Hematopoietic multipotent progenitor cell treated with erythropoietin and hydrocortisone succinate and interleukin-3 and kit ligand, for 15 days (in vitro differentiated cells): ENCODE measurements around the gene SORCS3.

ENCODE experiments used
- DNase-seq: peaks from one replicate; pipeline ENCODE4 v3.0.0-alpha.2; 2015; ENCODE audit warnings: low spot score

The SORCS3 gene

DNA sequence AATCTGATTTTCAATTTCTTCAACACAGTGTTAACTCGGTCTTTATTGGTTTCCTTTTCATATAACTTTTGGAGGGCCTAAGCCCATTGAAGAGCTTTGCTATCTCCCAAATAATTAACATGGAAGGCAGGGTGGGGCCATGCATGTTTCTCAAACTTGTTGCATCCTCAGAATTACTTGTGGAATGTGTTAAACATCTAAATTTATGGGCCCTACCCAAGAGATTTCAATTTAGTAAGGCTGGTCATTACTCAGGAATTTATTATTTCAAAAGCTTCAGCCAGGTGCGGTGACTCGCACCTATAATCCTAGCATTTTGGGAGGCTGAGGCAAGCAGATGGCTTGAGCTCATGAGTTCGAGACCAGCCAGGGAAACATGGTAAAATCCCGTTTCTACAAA lies 208.9 kb downstream of the SORCS3 start:
- DNase-seq, result no peak

DNA sequence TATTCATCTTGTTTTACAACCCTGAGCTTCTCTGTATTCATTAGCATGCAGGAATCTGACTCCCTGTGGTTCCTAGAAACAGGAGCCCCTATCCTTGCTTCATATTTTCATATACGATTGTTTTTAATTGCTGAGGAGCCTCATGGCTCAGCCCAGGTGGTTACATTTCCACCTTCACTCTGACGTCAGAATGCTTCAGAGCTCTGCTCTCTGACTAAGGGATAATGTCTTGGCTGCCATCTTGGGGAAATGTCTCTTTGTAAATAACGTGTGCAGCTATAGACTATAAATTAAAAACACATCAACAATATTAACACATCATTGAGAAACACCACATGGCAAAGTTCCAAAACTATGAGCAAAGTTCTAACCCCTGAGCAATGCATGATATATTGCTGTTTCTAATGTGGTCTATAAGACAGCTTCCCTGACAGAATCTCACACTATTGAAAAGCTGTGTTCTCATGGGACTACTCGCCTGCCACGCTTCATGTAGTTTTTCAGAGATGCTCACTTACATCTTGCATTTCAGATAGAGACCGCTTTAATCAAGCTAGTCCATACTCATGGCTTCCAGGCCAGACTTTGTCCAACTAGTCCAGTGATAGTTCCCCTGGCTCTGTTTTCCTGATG lies 227.0 kb downstream of the SORCS3 start:
- no peak for DNase-seq

DNA sequence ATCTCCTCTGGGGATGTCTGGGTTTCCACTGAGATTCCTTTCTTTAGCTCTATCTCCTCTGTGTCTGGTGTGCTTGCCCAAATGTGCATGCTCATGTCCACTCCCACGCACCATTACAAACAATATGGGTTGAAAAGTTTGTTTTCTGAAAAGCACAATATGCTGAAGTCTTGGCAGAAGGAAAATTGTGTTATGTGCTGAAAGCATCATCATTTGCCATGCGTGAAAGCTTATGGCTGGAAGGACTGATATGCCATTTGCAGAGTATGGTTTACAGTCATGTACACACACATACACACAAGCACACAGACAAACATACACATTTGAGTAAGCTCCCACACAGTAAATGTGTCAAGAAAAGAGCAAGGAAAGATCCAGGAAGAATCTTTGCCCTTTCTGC lies 231.6 kb downstream of the SORCS3 start:
- DNase-seq, result no peak

DNA sequence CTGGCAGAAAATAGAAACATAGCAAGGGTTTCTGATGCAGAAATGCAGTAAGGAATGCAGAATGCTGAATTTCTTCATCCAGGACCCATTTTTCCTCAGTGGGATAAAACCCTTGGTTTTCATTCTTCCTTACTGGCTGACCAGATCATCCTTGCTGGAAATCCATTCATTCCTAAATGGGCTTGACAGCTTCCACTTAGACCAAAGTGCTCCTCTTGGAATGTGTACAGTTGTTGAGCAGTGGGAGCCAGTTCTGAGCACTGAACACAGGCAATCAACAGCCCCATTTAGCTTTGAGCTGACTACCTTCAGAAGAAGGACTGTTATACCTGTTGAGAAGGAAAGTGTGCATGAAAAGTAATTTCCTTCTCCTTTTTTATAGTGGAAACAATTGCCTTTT lies 232.1 kb downstream of the SORCS3 start:
- no peak for DNase-seq

DNA sequence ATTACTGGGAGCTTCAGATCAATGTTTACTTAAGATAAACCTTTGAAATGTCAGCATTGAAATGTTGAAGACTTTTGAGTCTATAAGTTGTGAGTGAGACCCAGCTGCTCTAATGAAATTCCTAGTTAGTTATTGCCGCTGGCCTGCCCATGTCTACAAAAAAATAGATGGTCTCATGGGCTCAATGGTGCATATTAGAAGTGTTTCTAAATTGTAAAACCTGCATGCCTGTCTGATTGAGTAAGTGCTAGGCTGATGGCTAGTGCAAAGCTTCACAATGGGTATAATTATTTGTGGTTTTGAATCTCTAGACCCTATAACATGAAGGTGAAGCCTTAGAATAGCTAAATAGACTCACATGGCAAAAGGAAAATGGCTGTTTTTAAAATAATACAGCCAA lies 234.5 kb downstream of the SORCS3 start:
- DNase-seq, result no peak

DNA sequence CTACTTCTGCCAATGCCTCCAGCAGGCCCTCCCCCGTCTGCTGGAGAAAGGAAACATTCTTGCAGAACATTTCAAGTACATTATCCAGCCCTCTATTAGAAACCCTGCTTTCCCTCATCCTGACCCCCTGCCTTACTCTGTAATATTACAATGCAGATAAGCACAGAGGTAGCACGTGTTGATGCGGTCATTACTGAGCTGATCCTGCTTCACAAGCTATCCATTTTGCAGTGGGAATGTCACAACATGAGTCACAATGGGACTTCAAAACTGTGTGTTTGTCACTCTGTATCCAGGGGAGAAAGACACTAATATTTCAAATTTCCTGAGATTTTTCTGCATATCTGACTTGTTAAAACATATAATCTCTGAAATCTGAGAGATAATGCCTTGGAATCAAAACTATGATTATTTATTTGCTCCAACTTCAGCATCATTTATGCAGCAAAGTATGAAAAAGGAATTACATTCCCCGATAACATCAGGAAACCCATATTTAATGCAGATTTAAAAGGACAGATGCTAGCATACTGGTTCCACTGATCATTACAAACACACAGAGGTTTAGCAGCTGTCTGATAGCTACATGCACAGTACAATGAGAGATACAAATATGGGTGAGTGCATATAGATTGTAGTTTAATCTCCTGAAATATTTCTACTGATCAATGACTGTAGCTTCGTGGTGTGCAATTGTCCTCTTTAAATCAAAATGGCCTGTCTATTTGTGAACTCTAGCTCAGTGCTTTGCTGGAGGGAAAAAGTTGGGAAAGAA lies 239.7 kb downstream of the SORCS3 start:
- no peak for DNase-seq

DNA sequence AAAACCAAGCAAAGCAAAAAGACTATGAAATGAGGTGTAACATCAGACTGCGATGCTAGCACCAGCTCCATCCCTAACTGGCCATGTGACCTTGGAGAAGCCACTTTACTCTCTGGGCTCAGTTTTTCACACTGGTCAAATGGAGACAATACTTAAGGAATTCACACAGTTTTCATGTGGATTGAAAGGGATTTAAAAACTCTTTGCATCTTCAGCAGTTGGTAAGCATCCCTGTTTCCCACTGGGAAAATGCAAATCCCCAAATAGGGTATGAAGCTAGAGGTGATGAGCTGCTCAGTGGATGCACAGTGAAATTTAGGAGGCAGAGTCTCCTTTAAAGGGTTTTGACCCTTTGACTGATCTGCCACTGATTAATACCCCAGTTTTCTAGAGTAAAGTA lies 240.7 kb downstream of the SORCS3 start:
- DNase-seq, result no peak

DNA sequence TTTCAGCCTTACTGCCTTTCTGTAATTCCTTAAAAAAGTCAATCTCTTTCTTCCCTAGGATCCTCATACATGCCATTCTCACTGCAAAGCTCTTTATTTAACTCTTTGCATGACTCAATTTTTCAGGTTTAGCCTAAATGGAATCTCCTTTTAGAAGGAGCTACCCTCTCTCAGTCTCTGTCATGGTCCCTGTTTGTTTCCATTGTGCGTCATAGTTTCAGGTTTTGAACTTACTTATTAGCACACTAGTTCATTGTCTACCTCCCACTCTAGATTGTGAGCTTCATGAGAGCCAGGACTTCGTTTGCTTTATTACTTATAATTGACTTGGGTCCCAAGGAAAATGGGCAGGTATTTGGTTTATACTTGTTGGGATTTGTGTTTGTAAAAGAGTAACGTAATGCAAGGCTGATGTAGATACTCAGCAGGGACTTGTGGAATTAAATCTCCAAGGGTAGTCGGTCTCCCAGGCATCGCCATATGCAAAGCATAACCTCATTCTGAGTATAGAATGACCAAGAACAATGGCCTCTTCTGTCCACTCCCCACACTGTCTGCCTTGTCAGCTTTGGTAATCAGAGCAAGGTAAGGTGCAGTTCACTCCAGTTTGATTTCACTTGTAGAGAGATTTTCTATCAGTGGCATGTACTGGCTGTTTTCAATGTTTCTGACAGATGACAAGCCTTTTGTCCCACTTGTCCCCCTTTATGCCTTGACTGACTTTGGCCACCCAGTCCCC lies 252.0 kb downstream of the SORCS3 start:
- DNase-seq, result no peak

DNA sequence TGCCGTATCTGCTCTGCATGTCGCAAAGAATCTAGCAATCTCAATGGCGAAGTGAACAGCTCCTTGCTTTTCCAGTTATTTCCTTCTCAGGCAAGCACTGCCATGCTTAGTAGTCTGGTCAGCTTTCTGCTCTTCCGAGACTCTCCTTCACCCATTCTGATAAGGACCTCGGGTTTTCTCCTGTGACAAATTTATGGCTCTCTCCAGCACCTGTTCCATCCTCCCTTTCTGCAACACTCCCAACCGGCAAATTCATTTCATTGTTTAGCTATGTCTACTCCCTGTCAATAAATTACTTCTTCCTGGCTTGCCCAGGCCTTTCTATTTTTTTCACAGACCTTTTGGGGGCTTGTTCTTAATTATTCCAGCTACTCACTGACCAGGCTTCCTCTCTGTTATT lies 252.6 kb downstream of the SORCS3 start:
- DNase-seq, result no peak

DNA sequence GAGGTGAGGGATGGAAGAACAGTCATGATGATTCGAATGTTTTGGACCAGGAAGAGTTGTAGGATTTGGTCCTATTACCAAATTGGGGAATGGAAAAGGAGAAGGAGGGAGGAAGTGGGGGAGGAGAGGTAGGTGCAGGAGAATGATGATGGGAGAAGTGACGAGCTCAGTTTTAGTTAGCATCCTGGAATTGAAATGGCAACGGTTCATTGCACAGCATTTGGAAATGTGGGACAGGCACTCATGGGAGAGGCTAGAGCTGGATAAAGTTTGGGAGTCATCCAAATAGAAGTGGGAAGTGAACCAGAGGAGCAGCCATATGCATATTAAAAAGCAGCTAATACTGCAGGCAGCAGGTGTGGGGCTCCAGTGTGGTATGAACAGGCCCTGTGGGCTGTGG lies 253.6 kb downstream of the SORCS3 start:
- no peak for DNase-seq

DNA sequence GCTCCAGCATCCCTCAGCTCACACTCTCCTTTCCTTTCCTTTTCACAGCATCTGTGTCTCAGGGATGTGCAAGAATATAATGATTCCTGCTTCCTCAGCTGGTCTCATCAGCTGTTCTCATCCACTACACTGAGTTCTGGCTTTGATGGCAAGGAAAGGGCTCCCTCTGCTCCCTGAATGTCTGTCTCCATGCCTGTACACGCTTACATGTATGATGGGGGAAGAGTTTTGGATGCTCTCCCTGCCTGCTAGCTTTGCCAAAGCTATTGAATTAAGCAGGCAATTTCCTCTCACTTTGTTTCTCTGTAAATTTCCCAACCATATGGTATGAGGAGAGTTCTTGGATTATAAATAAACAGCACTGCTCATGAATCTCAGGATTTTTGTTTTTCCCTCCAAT lies 254.5 kb downstream of the SORCS3 start:
- no peak for DNase-seq

DNA sequence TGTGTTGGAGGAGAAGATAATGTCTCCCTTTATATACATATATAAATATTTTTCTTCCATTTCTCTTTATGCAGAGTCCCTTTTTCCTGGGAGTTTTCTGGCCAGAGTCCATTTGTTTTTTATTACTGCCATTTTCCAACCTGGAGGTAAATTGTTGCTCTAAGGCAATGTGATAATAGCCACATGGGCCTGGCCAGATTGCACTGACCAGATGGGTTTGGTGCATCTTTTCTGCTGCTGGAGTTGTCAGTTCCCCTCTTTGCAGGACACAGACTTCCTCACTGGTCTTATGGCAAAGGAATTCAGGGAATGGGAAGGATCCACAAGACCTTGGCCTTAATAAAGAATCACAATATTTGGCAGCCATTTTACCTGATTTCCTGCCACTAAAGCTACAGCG lies 254.9 kb downstream of the SORCS3 start:
- no peak for DNase-seq

DNA sequence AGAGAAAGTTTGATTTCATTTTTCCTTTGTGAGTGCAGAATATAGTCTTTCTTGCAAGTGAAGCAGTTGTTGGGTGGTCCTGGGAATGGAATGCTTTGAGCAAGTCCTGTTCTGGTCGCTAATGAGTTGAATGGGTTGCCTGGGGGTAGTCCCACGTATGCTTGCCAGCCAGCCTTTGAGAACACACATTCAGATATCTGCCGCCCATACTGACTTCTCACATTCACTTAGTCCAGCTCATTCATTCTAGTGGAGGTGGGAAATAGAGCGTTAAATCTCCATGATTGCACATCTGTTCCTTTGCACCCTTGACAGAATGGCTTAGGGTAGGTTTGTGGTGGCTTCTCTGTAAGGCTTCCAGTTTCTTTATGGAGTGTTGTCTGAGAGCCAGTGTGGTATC lies 256.6 kb downstream of the SORCS3 start:
- DNase-seq, result no peak

DNA sequence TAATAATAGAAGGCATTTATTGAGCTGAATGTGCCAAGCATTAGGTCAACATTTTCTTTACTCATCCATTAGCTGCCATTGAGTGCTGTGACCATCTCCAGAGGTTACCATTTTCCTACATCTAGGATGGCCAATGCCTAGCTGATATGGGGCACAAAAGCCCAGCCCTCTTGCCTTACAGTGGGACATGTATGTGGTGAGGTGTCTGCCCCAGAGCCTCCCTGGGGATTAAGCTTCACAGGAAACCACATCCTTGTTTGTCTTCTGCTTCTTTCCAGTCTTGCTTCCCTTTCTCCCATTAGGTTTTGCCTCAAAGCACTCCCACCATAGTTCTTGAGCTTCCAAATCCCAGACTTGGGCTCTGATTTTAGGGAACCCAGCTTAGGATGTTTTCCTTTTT lies 258.7 kb downstream of the SORCS3 start:
- DNase-seq, result no peak

DNA sequence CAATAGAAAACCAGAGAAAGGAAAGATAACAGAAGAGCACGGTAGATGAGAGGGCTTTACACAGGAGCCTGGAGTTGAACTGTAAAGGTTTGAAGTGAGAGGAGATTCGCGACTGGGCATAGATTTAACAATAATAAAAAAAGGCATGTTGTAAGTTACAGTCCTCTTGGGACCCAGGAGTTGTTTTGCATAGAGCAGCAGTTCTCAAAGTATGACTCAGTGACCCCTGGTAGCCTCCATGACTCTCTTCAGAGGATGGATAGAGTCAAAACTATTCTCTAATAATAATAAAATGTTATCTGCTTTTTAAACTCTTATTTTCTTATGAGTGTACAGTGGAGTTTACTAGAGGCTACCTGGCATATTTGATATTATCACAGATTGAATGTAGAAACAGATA lies 262.3 kb downstream of the SORCS3 start:
- DNase-seq, result no peak

DNA sequence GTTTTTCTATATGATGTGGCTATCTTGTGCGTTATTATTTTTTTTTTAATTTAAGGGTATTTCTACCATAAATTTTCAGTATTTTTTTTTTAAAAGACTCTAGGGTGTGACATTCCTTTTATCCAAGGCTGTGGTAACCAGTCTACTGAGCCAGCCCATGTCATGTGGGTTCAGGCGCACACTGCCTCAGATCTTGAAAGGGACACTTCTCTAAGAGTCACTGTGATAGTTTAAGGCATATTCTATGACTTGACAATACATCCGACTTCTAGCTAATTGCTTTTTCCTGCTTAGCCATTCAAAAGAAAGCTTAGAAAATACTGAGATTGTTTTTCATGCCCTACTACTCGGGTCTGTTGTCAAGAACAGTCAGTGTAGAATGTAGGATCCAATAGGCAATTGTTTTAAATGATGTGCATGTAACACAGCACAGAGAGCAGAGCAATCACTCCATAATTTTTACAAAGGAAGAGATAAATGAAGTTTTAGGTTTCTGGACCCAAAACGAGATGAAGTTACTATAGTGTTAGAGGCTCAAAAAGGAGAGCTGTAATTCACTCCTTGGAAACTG lies 263.7 kb downstream of the SORCS3 start:
- no peak for DNase-seq

DNA sequence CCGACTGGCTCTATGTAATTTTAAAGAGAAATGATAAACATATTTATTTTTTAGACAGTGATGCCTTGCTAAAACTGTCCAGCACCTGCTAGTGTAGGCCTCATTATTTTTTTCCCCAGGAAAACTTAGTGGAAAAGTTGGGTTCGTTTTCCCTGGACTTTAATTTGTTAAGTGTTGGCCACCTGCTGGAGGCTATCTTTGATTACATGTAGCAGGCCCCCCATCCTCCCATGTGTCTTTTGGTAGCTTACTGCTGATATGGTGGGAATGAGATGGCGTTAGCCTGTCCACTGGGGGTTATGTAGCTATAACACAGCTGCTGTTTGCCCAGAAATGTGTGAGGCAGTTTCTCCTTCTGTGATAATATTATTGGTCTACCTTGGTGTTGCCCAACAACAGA lies 265.0 kb downstream of the SORCS3 start:
- DNase-seq, result no peak

DNA sequence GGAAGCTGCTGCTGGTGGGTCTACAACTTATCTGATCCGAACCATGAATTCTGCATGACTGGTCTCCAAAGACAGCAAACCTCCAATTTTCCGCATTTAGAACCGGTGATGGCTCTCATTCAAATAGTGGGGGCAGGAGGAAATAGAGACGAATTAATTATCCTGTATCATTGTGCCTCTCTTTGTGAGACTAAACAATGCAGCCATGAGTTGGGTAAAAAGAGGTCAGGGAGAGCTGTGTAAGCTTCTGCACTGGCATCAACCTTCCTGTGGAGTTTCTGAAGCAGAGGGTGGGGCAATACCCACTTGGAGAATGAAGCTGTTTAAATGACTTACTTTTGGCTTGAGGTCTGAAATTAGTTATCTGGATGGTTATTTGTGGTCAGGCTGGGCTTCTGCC lies 266.4 kb downstream of the SORCS3 start:
- DNase-seq, result no peak

DNA sequence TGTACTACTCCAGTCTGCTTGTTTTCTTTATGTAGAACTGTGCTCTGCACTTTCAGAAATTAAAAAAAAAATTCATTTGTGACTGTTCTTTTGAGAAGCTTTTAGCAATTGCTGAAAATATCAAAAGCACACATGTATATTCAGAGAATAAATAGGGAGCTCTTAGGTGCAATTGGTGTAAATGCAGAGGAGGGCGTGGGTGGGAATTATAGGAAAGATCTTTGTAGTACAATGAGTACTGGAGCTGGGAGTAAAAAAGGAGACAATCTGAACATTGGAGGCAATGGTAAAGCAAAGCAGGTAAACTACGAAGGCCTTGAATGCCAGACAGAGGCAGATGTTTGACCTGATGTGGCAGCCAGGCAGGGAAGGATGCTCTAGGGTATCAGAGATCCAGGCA lies 267.5 kb downstream of the SORCS3 start:
- no peak for DNase-seq

DNA sequence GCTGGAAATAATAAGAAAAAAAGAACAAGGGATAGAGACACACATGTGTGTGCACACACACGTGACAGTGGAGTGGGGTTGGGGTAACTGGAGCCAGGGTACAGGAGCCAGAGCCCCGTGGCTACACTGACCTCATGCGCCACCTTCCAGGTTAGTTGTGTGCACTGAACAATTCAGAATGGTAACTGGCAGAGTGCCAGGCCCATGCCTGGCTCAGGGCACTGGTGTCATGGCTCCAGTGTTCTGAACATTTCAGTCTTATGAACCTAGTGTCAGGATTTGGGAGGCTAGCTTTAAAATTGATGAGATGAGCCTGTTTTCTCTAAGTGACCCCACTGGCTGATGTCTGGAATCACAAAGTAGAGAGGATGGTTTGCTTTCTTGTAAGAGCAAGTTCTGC lies 269.6 kb downstream of the SORCS3 start:
- no peak for DNase-seq

DNA sequence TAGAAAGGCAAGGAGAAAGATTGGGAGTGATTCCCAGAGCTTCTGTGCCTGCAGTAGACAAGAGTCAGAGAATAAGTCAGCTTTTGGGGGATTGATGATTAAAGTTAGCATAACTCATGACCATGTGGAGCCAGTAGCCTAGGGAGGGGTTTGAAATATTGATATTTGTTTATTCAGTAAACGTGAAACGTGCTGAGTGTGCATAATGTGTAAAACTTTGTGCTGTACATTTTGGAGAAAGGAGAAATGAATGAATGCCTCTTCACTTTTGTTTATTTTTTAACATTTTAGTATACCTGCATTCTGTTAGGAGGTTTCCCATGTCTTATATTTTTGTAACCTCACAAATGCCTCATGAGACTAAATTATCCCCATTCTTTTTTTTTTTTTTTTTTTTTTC lies 272.3 kb downstream of the SORCS3 start:
- DNase-seq, result no peak

DNA sequence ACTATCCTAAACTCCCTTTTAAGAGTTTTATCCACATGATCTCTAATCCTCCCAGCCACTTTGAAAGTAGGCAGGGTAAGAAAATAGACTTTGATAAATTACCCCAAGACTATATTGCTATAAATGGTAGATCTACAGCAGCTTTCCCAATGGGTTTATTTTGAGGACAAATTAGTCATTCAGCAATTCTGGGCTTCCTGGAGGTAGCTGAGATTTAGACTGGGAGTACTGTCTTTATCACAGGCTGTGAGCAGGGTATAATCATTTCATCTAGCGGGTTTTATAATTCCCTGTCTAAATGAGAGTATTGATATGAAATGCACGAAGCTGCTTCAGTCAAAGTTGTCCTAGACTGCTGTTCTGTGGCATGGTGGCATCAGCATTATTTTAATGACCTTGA lies 279.4 kb downstream of the SORCS3 start:
- no peak for DNase-seq

DNA sequence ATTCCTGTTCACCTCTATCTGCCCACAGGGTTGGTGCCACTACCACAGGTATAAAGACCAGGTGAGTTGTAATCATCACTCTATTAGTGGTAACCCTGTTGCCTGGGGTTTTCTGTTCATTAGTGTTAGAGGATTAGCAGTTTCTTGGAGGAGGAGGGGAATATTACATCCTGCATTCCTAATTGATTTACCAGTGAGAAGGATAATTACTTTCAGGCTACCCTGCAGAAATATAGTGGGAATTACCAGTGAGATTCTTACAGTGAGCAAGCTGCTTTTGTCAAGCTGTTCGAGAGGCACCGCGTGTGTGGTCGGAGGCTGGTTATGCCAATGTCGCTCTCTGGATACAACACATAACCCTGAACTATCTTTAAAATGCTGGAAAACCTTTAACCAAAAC lies 280.7 kb downstream of the SORCS3 start:
- no peak for DNase-seq
